Measurements from ENCODE around the gene TBCA.

- no peak for TF ChIP-seq CTCF (conservative IDR thresholded peaks at IDR 0.05 in 1 of 2, IDR thresholded peaks at IDR 0.05 in 1 of 2; ENCODE audit: extremely low read depth in 1 of 2, insufficient read depth in 1 of 2, low read depth in 1 of 2, low read length in 2 of 2)
- TF ChIP-seq EZH2 (IDR thresholded peaks at IDR 0.05; ENCODE audit: borderline replicate concordance, low read length): no peak
Measured at GRCh38 chr5:77641397-77641943, 134.7 kb downstream of the TBCA start.

Data from mammary epithelial cell (primary cell).